ENCODE data around the gene AKAP1. TPM values are rescaled to one million over a fixed set of nuclear protein-coding genes. Genes with fewer than 3 reads are reported as not detected.
"Not testable (repeated sequence)": the region's sequence is repeated elsewhere in the genome, so short reads cannot be mapped to it uniquely, and the experiment has no call there.

The AKAP1 gene
- total RNA-seq, 1 donor from 2014 or later = 59.9 TPM

DNA sequence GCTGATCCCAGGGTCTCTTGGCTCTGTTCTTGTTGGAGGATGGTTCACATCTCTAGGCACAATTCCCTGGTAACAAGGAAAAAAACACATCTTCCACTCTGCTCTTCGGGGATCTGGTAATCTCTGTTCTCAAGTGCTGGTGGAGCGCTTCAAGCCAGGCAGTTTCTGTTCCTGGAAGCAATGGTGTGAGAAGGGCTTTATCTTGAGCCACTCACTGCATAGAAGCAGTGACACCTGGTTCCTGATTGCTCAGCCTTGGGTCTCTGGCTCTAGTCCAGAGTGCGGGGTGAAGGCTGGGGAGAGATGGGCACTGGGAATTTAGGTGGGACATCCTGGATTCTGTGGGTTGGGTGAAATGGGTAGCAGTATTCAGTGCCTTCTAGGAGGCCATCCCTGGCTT lies 14.1 kb downstream of the AKAP1 start:
- Mint-ChIP-seq H3K27ac (no peak overlapping the region), H3K4me3 (no peak overlapping the region), H3K27me3 (ENCODE audit: insufficient read depth) (no peaks in the 10 kb centered on the region), H3K4me1 (ENCODE audit: low read depth) (peaks cover 10% of the 10 kb centered on the region), H3K36me3 (ENCODE audit: low read depth) (no peaks in the 10 kb centered on the region), H3K9me3 (no peaks in the 10 kb centered on the region)
- intact Hi-C loops (cut with micrococcal nuclease) = no loop called here
- no peak for DNase-seq (ENCODE audit: low spot score)

DNA sequence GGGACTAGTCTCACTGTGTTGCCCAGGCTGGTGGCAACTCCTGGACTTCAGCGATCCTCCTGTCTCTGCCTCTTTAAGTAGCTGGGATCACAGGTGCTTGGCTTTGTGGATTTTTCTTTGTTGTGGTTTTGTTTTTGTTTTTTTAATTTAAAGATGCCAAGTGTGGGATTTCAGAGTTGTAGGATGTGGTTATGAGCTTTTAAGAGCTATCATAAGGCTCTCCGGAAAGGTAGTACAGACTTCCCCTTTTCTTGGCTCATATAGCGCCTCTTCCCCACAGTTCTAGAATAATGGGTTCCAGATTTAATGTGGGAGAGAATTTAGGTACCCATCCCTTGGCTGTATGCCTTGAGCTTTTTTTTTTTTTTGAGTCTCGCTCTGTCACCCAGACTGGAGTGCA lies 17.1 kb downstream of the AKAP1 start:
- H3K36me3 Mint-ChIP-seq (ENCODE audit: low read depth) = peaks cover 3% of the 10 kb centered on the region
- H3K27ac Mint-ChIP-seq = no peak overlapping the region
- intact Hi-C loops (cut with micrococcal nuclease) = no loop called here
- H3K4me3 Mint-ChIP-seq = no peak overlapping the region
- peaks cover 10% of the 10 kb centered on the region for H3K4me1 Mint-ChIP-seq (ENCODE audit: low read depth)
- H3K27me3 Mint-ChIP-seq (ENCODE audit: insufficient read depth) = no peaks in the 10 kb centered on the region
- DNase-seq (ENCODE audit: low spot score) = no peak
- H3K9me3 Mint-ChIP-seq = no peaks in the 10 kb centered on the region

- H3K27ac Mint-ChIP-seq; intact Hi-C loops (cut with micrococcal nuclease); DNase-seq (ENCODE audit: low spot score); H3K36me3 Mint-ChIP-seq (ENCODE audit: low read depth); H3K4me3 Mint-ChIP-seq; H3K27me3 Mint-ChIP-seq (ENCODE audit: insufficient read depth); H3K9me3 Mint-ChIP-seq: not testable (repeated sequence)
- H3K4me1 Mint-ChIP-seq (ENCODE audit: low read depth) = peaks cover 10% of the 10 kb centered on the region
Measured at GRCh38 chr17:57102660-57103059, 17.6 kb downstream of the AKAP1 start.

- intact Hi-C loops (cut with micrococcal nuclease) = no loop called here
- H3K9me3 Mint-ChIP-seq = no peaks in the 10 kb centered on the region
- no peak for DNase-seq (ENCODE audit: low spot score)
- peaks cover 3% of the 10 kb centered on the region for H3K36me3 Mint-ChIP-seq (ENCODE audit: low read depth)
- H3K4me1 Mint-ChIP-seq (ENCODE audit: low read depth) = peaks cover 10% of the 10 kb centered on the region
- H3K27ac Mint-ChIP-seq = no peak overlapping the region
- H3K4me3 Mint-ChIP-seq = no peak overlapping the region
- no peaks in the 10 kb centered on the region for H3K27me3 Mint-ChIP-seq (ENCODE audit: insufficient read depth)
Measured at GRCh38 chr17:57104461-57105175, 19.6 kb downstream of the AKAP1 start.

DNA sequence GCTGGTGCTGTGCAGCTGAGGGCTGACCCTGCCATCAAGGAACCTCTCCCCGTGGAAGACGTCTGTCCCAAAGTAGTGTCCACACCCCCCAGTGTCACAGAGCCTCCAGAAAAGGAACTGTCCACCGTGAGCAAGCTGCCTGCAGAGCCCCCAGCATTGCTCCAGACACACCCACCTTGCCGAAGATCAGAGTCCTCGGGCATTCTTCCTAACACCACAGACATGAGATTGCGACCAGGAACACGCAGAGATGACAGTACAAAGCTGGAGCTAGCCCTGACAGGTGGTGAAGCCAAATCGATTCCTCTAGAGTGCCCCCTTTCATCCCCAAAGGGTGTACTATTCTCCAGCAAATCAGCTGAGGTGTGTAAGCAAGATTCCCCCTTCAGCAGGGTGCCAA lies 20.5 kb downstream of the AKAP1 start:
- no peak for DNase-seq (ENCODE audit: low spot score)
- Mint-ChIP-seq H3K27ac (no peak overlapping the region), H3K27me3 (ENCODE audit: insufficient read depth) (no peaks in the 10 kb centered on the region), H3K4me3 (no peak overlapping the region), H3K36me3 (ENCODE audit: low read depth) (peaks cover 3% of the 10 kb centered on the region), H3K9me3 (no peaks in the 10 kb centered on the region), H3K4me1 (ENCODE audit: low read depth) (peaks cover 10% of the 10 kb centered on the region)
- intact Hi-C loops (cut with micrococcal nuclease) = no loop called here

DNA sequence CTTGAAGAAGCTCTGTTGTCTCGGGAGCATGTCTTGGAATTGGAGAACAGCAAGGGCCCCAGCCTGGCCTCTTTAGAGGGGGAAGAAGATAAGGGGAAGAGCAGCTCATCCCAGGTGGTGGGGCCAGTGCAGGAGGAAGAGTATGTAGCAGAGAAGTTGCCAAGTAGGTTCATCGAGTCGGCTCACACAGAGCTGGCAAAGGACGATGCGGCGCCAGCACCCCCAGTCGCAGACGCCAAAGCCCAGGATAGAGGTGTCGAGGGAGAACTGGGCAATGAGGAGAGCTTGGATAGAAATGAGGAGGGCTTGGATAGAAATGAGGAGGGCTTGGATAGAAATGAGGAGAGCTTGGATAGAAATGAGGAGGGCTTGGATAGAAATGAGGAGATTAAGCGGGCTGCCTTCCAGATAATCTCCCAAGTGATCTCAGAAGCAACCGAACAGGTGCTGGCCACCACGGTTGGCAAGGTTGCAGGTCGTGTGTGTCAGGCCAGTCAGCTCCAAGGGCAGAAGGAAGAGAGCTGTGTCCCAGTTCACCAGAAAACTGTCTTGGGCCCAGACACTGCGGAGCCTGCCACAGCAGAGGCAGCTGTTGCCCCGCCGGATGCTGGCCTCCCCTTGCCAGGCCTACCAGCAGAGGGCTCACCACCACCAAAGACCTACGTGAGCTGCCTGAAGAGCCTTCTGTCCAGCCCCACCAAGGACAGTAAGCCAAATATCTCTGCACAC lies 21.2 kb downstream of the AKAP1 start:
- Mint-ChIP-seq H3K27me3 (ENCODE audit: insufficient read depth) (no peaks in the 10 kb centered on the region), H3K9me3 (no peaks in the 10 kb centered on the region), H3K4me3 (no peak overlapping the region), H3K27ac (no peak overlapping the region), H3K36me3 (ENCODE audit: low read depth) (peaks cover 3% of the 10 kb centered on the region), H3K4me1 (ENCODE audit: low read depth) (peaks cover 10% of the 10 kb centered on the region)
- intact Hi-C loops (cut with micrococcal nuclease) = no loop called here
- DNase-seq (ENCODE audit: low spot score) = no peak

DNA sequence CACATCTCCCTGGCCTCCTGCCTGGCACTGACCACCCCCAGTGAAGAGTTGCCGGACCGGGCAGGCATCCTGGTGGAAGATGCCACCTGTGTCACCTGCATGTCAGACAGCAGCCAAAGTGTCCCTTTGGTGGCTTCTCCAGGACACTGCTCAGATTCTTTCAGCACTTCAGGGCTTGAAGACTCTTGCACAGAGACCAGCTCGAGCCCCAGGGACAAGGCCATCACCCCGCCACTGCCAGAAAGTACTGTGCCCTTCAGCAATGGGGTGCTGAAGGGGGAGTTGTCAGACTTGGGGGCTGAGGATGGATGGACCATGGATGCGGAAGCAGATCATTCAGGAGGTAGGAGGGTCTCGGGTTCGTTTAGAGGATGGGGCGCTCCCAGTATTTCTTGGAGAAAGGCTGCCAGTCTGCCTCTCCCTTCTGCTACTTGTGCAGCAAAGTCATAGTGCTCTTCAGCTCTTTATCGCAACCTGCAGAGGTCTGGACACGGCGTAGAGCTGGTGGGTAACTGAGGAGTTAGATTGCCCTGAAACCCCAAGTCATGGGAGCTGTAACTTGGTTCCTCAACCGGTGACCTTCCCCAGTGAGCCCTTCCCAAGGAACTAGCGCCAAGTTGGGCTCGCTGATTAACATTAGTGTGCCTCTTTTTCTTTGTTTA lies 21.9 kb downstream of the AKAP1 start:
- Mint-ChIP-seq H3K4me1 (ENCODE audit: low read depth) (peaks cover 3% of the 10 kb centered on the region), H3K27ac (no peak overlapping the region), H3K4me3 (no peak overlapping the region), H3K36me3 (ENCODE audit: low read depth) (peaks cover 3% of the 10 kb centered on the region), H3K9me3 (no peaks in the 10 kb centered on the region), H3K27me3 (ENCODE audit: insufficient read depth) (no peaks in the 10 kb centered on the region)
- DNase-seq (ENCODE audit: low spot score) = no peak
- intact Hi-C loops (cut with micrococcal nuclease) = no loop called here

DNA sequence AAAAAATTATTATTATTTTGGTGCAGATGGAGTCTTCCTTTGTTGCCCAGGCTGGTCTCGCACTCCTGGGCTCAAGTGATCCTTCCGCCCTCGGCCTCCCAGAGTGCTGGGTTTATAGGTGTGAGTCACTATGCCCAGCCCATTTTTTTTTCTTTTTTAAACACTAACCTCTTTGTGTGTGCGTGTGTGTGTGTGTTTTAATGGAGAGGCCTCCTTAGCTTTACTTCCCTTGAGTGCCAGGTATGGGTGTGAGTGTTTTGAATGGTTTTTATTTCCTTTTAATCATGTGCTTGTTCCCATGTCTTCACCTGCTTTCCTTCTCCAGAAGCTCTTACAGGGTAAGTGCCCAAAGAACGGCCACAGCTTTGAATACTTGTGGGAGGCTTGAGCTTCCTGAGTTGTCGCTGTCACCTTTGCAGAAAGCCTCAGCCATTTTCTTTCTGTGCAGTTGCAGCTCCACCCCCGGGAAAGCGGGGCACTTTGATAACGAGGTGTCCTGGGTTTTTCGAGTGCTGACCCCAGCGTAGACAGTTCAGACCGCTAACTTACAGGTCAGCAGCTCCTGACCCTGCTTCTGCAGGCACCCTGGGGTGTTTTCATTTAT lies 22.6 kb downstream of the AKAP1 start:
- Mint-ChIP-seq H3K9me3 (no peaks in the 10 kb centered on the region), H3K4me1 (ENCODE audit: low read depth) (no peaks in the 10 kb centered on the region), H3K27ac (no peak overlapping the region), H3K27me3 (ENCODE audit: insufficient read depth) (no peaks in the 10 kb centered on the region), H3K36me3 (ENCODE audit: low read depth) (peaks cover 4% of the 10 kb centered on the region), H3K4me3 (no peak overlapping the region)
- DNase-seq (ENCODE audit: low spot score) = no peak
- intact Hi-C loops (cut with micrococcal nuclease) = no loop called here

GRCh38 chr17:57108671-57109392 lies 23.8 kb downstream of the AKAP1 start:
- Mint-ChIP-seq H3K36me3 (ENCODE audit: low read depth) (peaks cover 9% of the 10 kb centered on the region), H3K4me3 (no peak overlapping the region), H3K4me1 (ENCODE audit: low read depth) (no peaks in the 10 kb centered on the region), H3K27me3 (ENCODE audit: insufficient read depth) (no peaks in the 10 kb centered on the region), H3K9me3 (no peaks in the 10 kb centered on the region), H3K27ac (no peak overlapping the region)
- DNase-seq (ENCODE audit: low spot score) = no peak
- intact Hi-C loops (cut with micrococcal nuclease) = no loop called here

DNA sequence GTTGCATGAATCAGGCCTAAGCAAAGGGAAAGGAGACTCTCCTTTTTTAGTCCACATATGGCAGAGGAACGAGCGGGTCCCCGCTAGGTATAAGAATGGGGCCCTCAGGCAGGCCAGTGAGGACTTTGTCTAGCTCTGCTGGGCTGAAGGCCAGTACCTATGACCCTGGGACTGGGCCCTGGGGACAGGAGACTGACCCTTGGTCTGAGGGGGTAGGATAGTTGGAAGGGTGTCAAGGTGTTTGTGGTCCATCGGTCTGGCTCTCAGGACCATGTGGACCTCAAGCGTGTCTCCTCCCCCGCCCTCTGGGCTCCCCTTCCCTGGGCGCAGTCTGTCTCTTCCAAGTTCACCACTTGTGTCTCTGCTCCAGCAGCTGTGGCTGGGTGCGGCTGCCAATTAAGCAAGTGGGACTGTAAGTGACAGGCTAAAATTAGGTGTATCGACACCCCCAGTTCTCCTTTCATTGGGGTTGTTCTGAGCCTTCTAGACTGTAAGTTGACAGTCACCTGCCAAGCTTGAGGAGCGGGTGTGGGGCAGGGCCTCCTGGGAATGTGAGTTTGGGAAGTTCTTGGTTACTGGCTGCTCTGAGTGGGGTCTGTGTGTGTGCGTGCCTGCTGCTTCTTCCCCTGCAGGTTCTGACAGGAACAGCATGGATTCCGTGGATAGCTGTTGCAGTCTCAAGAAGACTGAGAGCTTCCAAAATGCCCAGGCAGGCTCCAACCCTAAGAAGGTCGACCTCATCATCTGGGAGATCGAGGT lies 24.5 kb downstream of the AKAP1 start:
- H3K27me3 Mint-ChIP-seq (ENCODE audit: insufficient read depth) = no peaks in the 10 kb centered on the region
- no peak for DNase-seq (ENCODE audit: low spot score)
- H3K27ac Mint-ChIP-seq = no peak overlapping the region
- intact Hi-C loops (cut with micrococcal nuclease) = no loop called here
- no peak overlapping the region for H3K4me3 Mint-ChIP-seq
- H3K4me1 Mint-ChIP-seq (ENCODE audit: low read depth) = no peaks in the 10 kb centered on the region
- no peaks in the 10 kb centered on the region for H3K9me3 Mint-ChIP-seq
- peaks cover 16% of the 10 kb centered on the region for H3K36me3 Mint-ChIP-seq (ENCODE audit: low read depth)

DNA sequence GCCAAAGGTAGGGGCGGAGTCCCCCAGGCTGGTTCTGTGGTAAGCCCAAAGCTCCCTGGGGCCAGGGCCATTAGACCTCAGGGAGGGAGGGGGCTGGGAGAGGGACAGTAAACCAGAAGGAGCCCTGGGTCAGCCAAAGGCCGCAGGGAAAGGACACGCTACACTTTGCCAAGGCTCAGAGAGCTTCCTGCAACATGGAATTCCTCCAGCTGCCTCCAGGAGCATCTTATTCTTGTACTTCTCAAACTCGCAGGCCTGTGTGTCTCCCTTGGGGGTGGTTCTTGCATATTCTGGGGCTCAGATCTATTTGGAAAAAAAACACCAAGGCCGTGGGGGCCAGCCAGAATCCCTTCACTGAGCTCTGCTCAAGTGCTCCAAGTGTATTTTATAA lies 25.1 kb downstream of the AKAP1 start:
- Mint-ChIP-seq H3K27ac (no peak overlapping the region), H3K4me1 (ENCODE audit: low read depth) (no peaks in the 10 kb centered on the region), H3K9me3 (no peaks in the 10 kb centered on the region), H3K36me3 (ENCODE audit: low read depth) (peaks cover 17% of the 10 kb centered on the region), H3K4me3 (no peak overlapping the region), H3K27me3 (ENCODE audit: insufficient read depth) (no peaks in the 10 kb centered on the region)
- intact Hi-C loops (cut with micrococcal nuclease) = no loop called here
- DNase-seq (ENCODE audit: low spot score) = no peak

Data from activated T-helper 1 cell treated with anti-CD3 and anti-CD28 coated beads, Interleukin-12 subunit alpha, Interleukin-12 subunit beta, Interleukin-2, Interleukin-4 antibody, amounts not matched to agents 30 ng/mL and 10 ng/mL and 1 ng/mL, durations not matched to agents 14 hours and 24 hours and 36 hours (primary cell).